Measurements from ENCODE around the gene SELP. TPM values are rescaled to one million over a fixed set of nuclear protein-coding genes. Genes with fewer than 3 reads are reported as not detected.

SELP gene
- total and polyA plus RNA-seq, 12 donors: 3.3 to 13.4 (median 5.6) TPM

GRCh38 chr1:169644297-169644696 is 14.4 kb upstream of the SELP start:
- TF ChIP-seq CTCF (IDR thresholded peaks at IDR 0.05): no peak
- DNase-seq (no peak), ATAC-seq (no peak)
- Histone ChIP-seq H3K27me3 (peaks cover 0 to 45% (median 20%) of the 10 kb centered on the region in 7 donors), H3K4me1 (peaks cover 0 to 5% (median 0%) of the 10 kb centered on the region in 9 donors), H3K9me3 (no peaks in the 10 kb centered on the region), H3K4me3 (no peak overlapping the region), H3K27ac (no peak overlapping the region), H3K36me3 (no peaks in the 10 kb centered on the region)
- 73 to 82% methylated on average over 3 of the region's 3 CpGs for WGBS, 2 donors
- intact Hi-C loops (cut with DNase I): no loop called here

- 64 to 83% methylated on average over 1 of the region's 1 CpG for WGBS, 2 donors
- Histone ChIP-seq H3K9me3 (peaks cover 0 to 53% (median 31%) of the 10 kb centered on the region in 11 donors), H3K27me3 (peaks cover 0 to 31% (median 0%) of the 10 kb centered on the region in 7 donors), H3K27ac (no peak overlapping the region), H3K4me3 (no peak overlapping the region), H3K4me1 (no peaks in the 10 kb centered on the region), H3K36me3 (no peaks in the 10 kb centered on the region)
- DNase-seq (no peak), ATAC-seq (no peak)
- intact Hi-C loops (cut with DNase I): no loop called here
- TF ChIP-seq CTCF (IDR thresholded peaks at IDR 0.05): no peak
Observed at GRCh38 chr1:169634877-169635276, 5.0 kb upstream of the SELP start.

- no peaks in the 10 kb centered on the region for H3K36me3 ChIP-seq
- peaks cover 0 to 53% (median 31%) of the 10 kb centered on the region in 11 donors for H3K9me3 ChIP-seq
- intact Hi-C loops (cut with DNase I): no loop called here
- ATAC-seq (no peak), DNase-seq (no peak)
- H3K4me3 ChIP-seq: no peak overlapping the region
- no peaks in the 10 kb centered on the region for H3K4me1 ChIP-seq
- no peak overlapping the region for H3K27ac ChIP-seq
- H3K27me3 ChIP-seq: peaks cover 0 to 32% (median 0%) of the 10 kb centered on the region in 7 donors
- TF ChIP-seq CTCF (IDR thresholded peaks at IDR 0.05): no peak
- 94 to 97% methylated on average over 1 of the region's 1 CpG for WGBS, 2 donors
Observed at GRCh38 chr1:169634145-169634544, 4.2 kb upstream of the SELP start.

- H3K36me3 ChIP-seq: no peaks in the 10 kb centered on the region
- no peak overlapping the region for H3K27ac ChIP-seq
- H3K4me3 ChIP-seq: no peak overlapping the region
- no peaks in the 10 kb centered on the region for H3K4me1 ChIP-seq
- peaks cover 0 to 35% (median 27%) of the 10 kb centered on the region in 11 donors for H3K9me3 ChIP-seq
- DNase-seq (no peak), ATAC-seq (no peak)
- 78 to 82% methylated on average over 3 of the region's 3 CpGs for WGBS, 2 donors
- no peak for TF ChIP-seq CTCF (IDR thresholded peaks at IDR 0.05)
- peaks cover 0 to 32% (median 5%) of the 10 kb centered on the region in 7 donors for H3K27me3 ChIP-seq
- intact Hi-C loops (cut with DNase I): no loop called here
Observed at GRCh38 chr1:169631249-169631648, 1.3 kb upstream of the SELP start.

Data from heart right ventricle (tissue), 16 donors.